Measurements from ENCODE around the gene ADAM12. TPM values are rescaled to one million over a fixed set of nuclear protein-coding genes. Genes with fewer than 3 reads are reported as not detected.

ADAM12 gene
- polyA plus RNA-seq, 1 of the 3 experiments (the other 2 are of a cell fraction): 25.0 TPM

DNA sequence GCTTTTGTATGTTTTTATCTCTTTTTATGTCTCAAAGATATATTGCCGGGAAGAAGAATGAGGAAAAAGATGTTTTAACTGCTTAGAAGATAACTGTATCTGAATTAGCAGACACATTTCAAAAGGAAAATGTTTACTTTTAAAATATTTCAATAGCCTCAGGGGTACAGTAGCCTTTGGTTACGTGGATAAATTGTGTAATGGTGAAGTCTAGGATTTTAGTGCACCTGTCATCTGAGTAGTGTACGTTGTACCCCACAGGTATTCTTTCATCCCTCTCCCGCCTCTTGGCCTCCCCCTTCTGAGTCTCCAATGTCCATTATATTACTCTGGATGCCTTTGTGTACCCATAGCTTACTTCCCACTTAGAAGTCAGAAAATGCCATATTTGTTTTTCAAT is 269.8 kb downstream of the ADAM12 start (continued):
- TF ChIP-seq, protein P1, sequence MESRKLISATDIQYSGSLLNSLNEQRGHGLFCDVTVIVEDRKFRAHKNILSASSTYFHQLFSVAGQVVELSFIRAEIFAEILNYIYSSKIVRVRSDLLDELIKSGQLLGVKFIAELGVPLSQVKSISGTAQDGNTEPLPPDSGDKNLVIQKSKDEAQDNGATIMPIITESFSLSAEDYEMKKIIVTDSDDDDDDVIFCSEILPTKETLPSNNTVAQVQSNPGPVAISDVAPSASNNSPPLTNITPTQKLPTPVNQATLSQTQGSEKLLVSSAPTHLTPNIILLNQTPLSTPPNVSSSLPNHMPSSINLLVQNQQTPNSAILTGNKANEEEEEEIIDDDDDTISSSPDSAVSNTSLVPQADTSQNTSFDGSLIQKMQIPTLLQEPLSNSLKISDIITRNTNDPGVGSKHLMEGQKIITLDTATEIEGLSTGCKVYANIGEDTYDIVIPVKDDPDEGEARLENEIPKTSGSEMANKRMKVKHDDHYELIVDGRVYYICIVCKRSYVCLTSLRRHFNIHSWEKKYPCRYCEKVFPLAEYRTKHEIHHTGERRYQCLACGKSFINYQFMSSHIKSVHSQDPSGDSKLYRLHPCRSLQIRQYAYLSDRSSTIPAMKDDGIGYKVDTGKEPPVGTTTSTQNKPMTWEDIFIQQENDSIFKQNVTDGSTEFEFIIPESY (IDR thresholded peaks at IDR 0.05; ENCODE audit: borderline replicate concordance, low read depth): no peak
- no peak for TF ChIP-seq SIN3A (IDR thresholded peaks at IDR 0.05; ENCODE audit: borderline replicate concordance, low read depth, low read length)
- no peak for TF ChIP-seq FOXJ3 (CRISPR knock-in tag; IDR thresholded peaks at IDR 0.05)
- TF ChIP-seq SMC3 (IDR thresholded peaks at IDR 0.05; ENCODE audit: low read depth, low read length): no peak

DNA sequence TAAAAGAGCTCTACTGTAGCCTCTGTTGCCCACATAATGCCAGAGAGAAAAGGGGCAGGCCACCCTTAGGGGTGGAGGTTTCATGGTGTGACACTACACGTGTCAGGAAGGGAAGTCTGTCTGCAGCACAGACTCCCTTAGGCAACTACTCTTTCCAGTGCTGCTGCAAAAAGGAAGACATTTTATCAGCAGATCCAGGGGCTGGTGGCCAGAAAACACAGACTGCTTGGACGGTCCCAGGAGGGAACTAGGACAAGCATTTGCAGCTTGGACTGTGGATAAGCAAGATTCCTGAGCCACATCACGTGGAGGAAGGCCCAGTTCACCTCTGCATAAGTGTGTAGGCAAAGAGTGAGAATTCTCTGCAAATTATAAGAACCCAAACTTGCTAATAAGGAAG is 271.1 kb downstream of the ADAM12 start:
- H3K79me2 ChIP-seq (ENCODE audit: insufficient read depth): no peaks in the 10 kb centered on the region
- ChIA-PET CTCF (no interaction called here), POLR2A (no interaction called here)
- no peaks in the 10 kb centered on the region for H3F3A ChIP-seq (replicated peaks; ENCODE audit: insufficient read depth)
- 64% methylated on average over 3 of the region's 3 CpGs for WGBS (ENCODE audit: low lambda C conversion rate)
- H3K9ac ChIP-seq: no peak overlapping the region
- no peak overlapping the region for H3K4me2 ChIP-seq
- H3K36me3 ChIP-seq (replicated peaks in 1 of 2; ENCODE audit: control insufficient read depth in 1 of 2, insufficient read depth in 2 of 2, low read length in 1 of 2): peaks cover 0 to 6% of the 10 kb centered on the region in 2 experiments
- H4K20me1 ChIP-seq (ENCODE audit: insufficient read depth): no peaks in the 10 kb centered on the region
- DNase-seq: peak; percentile 43
- peak; percentile 27; the same call in 1 of the 2 replicates for TF ChIP-seq GATA2 (CRISPR knock-in tag; IDR thresholded peaks at IDR 0.05)
- no peak for TF ChIP-seq JUND (IDR thresholded peaks at IDR 0.05)
- TF ChIP-seq EP300 (IDR thresholded peaks at IDR 0.05; ENCODE audit: borderline replicate concordance in 1 of 2, low read depth in 1 of 2, low read length in 1 of 2): peak in 1 of 2 experiments; percentile 35; a peak in 1 of 4 replicates
- TF ChIP-seq FOXJ3 (CRISPR knock-in tag; IDR thresholded peaks at IDR 0.05): peak; percentile 16; the same call in 1 of the 2 replicates
- no peak for TF ChIP-seq YY1 (IDR thresholded peaks at IDR 0.05; ENCODE audit: low read depth)
- TF ChIP-seq TEAD4 (IDR thresholded peaks at IDR 0.05; ENCODE audit: borderline replicate concordance, insufficient read depth): no peak
- H3K9me3 ChIP-seq: no peaks in the 10 kb centered on the region
- no peaks in the 10 kb centered on the region for H3K27me3 ChIP-seq (ENCODE audit: insufficient read depth)
- no peak overlapping the region for H3K4me3 ChIP-seq (ENCODE audit: low read depth in 2 of 2, low read length in 1 of 2)
- H3K27ac ChIP-seq (ENCODE audit: low read depth in 2 of 2, low read length in 1 of 2): peak overlapping the region in 1 of 2 experiments; percentile 80; a peak in 2 of 4 replicates
- H3K4me1 ChIP-seq (ENCODE audit: control insufficient read depth in 1 of 2, insufficient read depth in 2 of 2, low read depth in 1 of 2, low read length in 1 of 2): peaks cover 0 to 10% of the 10 kb centered on the region in 2 experiments; a peak in 2 of 4 replicates
- no peak overlapping the region for H2AFZ ChIP-seq (ENCODE audit: low read depth)
- no peaks in the 10 kb centered on the region for H3K9me2 ChIP-seq

DNA sequence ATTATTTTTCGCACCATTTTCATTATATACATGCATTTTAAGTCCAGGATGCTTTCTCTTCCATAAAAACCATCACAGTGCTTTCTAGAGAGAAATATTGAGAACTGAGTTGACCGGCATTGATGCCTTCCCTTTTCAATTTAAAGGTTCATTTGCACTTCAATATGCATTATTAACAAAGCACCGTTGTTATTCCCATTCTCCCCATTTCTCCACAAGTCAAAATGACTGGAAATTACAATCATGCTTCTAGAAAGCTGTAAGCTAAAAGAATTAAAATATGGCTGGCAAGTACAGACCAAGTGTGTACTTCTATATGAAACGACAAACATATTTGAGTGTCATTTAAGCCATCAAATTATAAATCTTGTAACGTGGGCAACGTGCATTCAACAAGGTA is 272.4 kb downstream of the ADAM12 start:
- no peaks in the 10 kb centered on the region for H3K9me2 ChIP-seq
- 80% methylated on average over 6 of the region's 6 CpGs for WGBS (ENCODE audit: low lambda C conversion rate)
- no peak overlapping the region for H3K9ac ChIP-seq
- no peaks in the 10 kb centered on the region for H3K9me3 ChIP-seq
- no peak overlapping the region for H3K4me3 ChIP-seq (ENCODE audit: low read depth in 2 of 2, low read length in 1 of 2)
- no peaks in the 10 kb centered on the region for H3F3A ChIP-seq (replicated peaks; ENCODE audit: insufficient read depth)
- no peak overlapping the region for H3K4me2 ChIP-seq
- DNase-seq: no peak
- peaks cover 2 to 10% of the 10 kb centered on the region in 2 experiments; a peak in 3 of 4 replicates for H3K4me1 ChIP-seq (ENCODE audit: control insufficient read depth in 1 of 2, insufficient read depth in 2 of 2, low read depth in 1 of 2, low read length in 1 of 2)
- H3K27me3 ChIP-seq (ENCODE audit: insufficient read depth): no peaks in the 10 kb centered on the region
- no peaks in the 10 kb centered on the region for H3K79me2 ChIP-seq (ENCODE audit: insufficient read depth)
- no peak overlapping the region for H2AFZ ChIP-seq (ENCODE audit: low read depth)
- ChIA-PET CTCF (no interaction called here), POLR2A (no interaction called here)
- H4K20me1 ChIP-seq (ENCODE audit: insufficient read depth): no peaks in the 10 kb centered on the region
- peaks cover 0 to 6% of the 10 kb centered on the region in 2 experiments for H3K36me3 ChIP-seq (replicated peaks in 1 of 2; ENCODE audit: control insufficient read depth in 1 of 2, insufficient read depth in 2 of 2, low read length in 1 of 2)
- no peak overlapping the region for H3K27ac ChIP-seq (ENCODE audit: low read depth in 2 of 2, low read length in 1 of 2)
- TF ChIP-seq YY1 (IDR thresholded peaks at IDR 0.05; ENCODE audit: low read depth) (no peak), POLR2AphosphoS5 (IDR thresholded peaks at IDR 0.05; ENCODE audit: low read depth, low read length) (no peak), SIN3A (IDR thresholded peaks at IDR 0.05; ENCODE audit: borderline replicate concordance, low read depth, low read length) (no peak), TEAD4 (IDR thresholded peaks at IDR 0.05; ENCODE audit: borderline replicate concordance, insufficient read depth) (no peak), RAD21 (IDR thresholded peaks at IDR 0.05; ENCODE audit: low read length) (no peak), FOSL2 (IDR thresholded peaks at IDR 0.05; ENCODE audit: borderline replicate concordance, low read depth) (no peak), CHD2 (IDR thresholded peaks at IDR 0.05; ENCODE audit: low read length, partially characterized antibody) (no peak), RFX5 (IDR thresholded peaks at IDR 0.05; ENCODE audit: low read length) (no peak)

All from SK-N-SH (cell line).